CD14-positive monocyte (primary cell): ENCODE results near the gene APOL3. TPM values are rescaled to one million over a fixed set of nuclear protein-coding genes. Genes with fewer than 3 reads are reported as not detected.

Experiments used
- DNase-seq, 3 donors: peaks; one replicate each; pipeline ENCODE4 v3.0.0-alpha.2; 2011 to 2022
- H2AFZ ChIP-seq: 2 replicates; pipeline ENCODE4 v1.6.0; 2012; ENCODE audit warnings: mild to moderate bottlenecking, low read depth, low read length, inconsistent platforms; ENCODE audit not compliant: insufficient read depth, poor library complexity, severe bottlenecking
- H3K27ac ChIP-seq, 2 donors: 1 replicate in 1 of 2; 2 replicates in 1 of 2; pipeline ENCODE4 v1.5.1; 2012 to 2013; ENCODE audit warnings: low read length in 2 of 2, control low read depth in 1 of 2, inconsistent platforms in 1 of 2, low read depth in 1 of 2, mild to moderate bottlenecking in 1 of 2
- H3K27me3 ChIP-seq, 2 donors: one replicate each; pipeline versions ENCODE4 v1.6.0 to v1.6.1; 2011 to 2013; ENCODE audit warnings: low read length in 2 of 2; ENCODE audit not compliant: control insufficient read depth in 2 of 2, insufficient read depth in 2 of 2
- H3K36me3 ChIP-seq, 2 donors: replicated peaks in 1 of 2; 1 replicate in 1 of 2; 2 replicates in 1 of 2; pipeline versions ENCODE4 v1.5.1 to v1.6.1; 2012 to 2013; ENCODE audit warnings: low read length in 2 of 2, control low read depth in 1 of 2, inconsistent platforms in 1 of 2, mild to moderate bottlenecking in 1 of 2; ENCODE audit not compliant: insufficient read depth in 2 of 2, control insufficient read depth in 1 of 2
- H3K4me1 ChIP-seq, 2 donors: 1 replicate in 1 of 2; 2 replicates in 1 of 2; pipeline versions ENCODE4 v1.5.1 to v1.6.1; 2012 to 2013; ENCODE audit warnings: low read length in 2 of 2, control low read depth in 1 of 2, inconsistent platforms in 1 of 2, mild to moderate bottlenecking in 1 of 2, moderate library complexity in 1 of 2; ENCODE audit not compliant: insufficient read depth in 2 of 2, control insufficient read depth in 1 of 2
- H3K4me2 ChIP-seq: replicated peaks from 2 replicates; pipeline ENCODE3; 2012; ENCODE audit warnings: low read length, moderate library complexity, mild to moderate bottlenecking; ENCODE audit not compliant: poor library complexity, severe bottlenecking; ENCODE audit errors: extremely low read depth
- H3K4me3 ChIP-seq, 3 experiments: fragments of 200-600 bp in 1 of 3; sonication (generic) in 1 of 3; replicated peaks in 1 of 3; 1 replicate in 2 of 3; 2 replicates in 1 of 3; pipeline ENCODE4 v1.5.1; 2011 to 2013; ENCODE audit warnings: low read length in 3 of 3, mild to moderate bottlenecking in 3 of 3, control low read depth in 2 of 3, low read depth in 2 of 3, inconsistent platforms in 1 of 3, moderate library complexity in 1 of 3
- H3K79me2 ChIP-seq: 2 replicates; pipeline ENCODE4 v1.6.0; 2012; ENCODE audit warnings: mild to moderate bottlenecking, control low read depth, inconsistent platforms, low read length, moderate library complexity; ENCODE audit not compliant: insufficient read depth
- H3K9ac ChIP-seq: 2 replicates; pipeline ENCODE4 v1.6.0; 2017; ENCODE audit warnings: low read length, mild to moderate bottlenecking; ENCODE audit not compliant: insufficient read depth, poor library complexity, severe bottlenecking
- H3K9me3 ChIP-seq, 2 donors: replicated peaks in 1 of 2; 1 replicate in 1 of 2; 2 replicates in 1 of 2; pipeline versions ENCODE4 v1.5.1 to v1.6.1; 2012 to 2013; ENCODE audit warnings: low read length in 2 of 2, control low read depth in 1 of 2; ENCODE audit not compliant: control insufficient read depth in 1 of 2, insufficient read depth in 1 of 2
- H4K20me1 ChIP-seq: 2 replicates; pipeline ENCODE4 v1.6.0; 2012; ENCODE audit warnings: mild to moderate bottlenecking, low read length, control low read depth, moderate library complexity; ENCODE audit not compliant: insufficient read depth
- H3K27ac Mint-ChIP-seq, 7 donors: one replicate each; pipeline ENCODE4 v1.8.0; 2020; ENCODE audit warnings: mild to moderate bottlenecking in 7 of 7, mixed read lengths in 7 of 7, moderate library complexity in 6 of 7, inconsistent platforms in 2 of 7
- H3K27me3 Mint-ChIP-seq, 3 donors: one replicate each; pipeline ENCODE4 v1.8.0; 2021 to 2022; ENCODE audit warnings: low read depth in 3 of 3, mild to moderate bottlenecking in 3 of 3, mixed read lengths in 3 of 3, moderate library complexity in 3 of 3, inconsistent platforms in 1 of 3
- H3K36me3 Mint-ChIP-seq, 2 donors: one replicate each; pipeline ENCODE4 v1.8.0; 2020; ENCODE audit warnings: mixed read lengths in 2 of 2, inconsistent platforms in 1 of 2, mild to moderate bottlenecking in 1 of 2
- H3K4me1 Mint-ChIP-seq: one replicate; pipeline ENCODE4 v1.8.0; 2020; ENCODE audit warnings: mild to moderate bottlenecking, mixed read lengths
- H3K4me3 Mint-ChIP-seq, 2 donors: one replicate each; pipeline ENCODE4 v1.8.0; 2020; ENCODE audit warnings: mild to moderate bottlenecking in 2 of 2, mixed read lengths in 2 of 2, moderate library complexity in 1 of 2
- H3K9me3 Mint-ChIP-seq, 7 donors: one replicate each; pipeline ENCODE4 v1.8.0; 2020 to 2022; ENCODE audit warnings: mixed read lengths in 7 of 7, mild to moderate bottlenecking in 6 of 7, moderate library complexity in 6 of 7, inconsistent platforms in 2 of 7
- CTCF ChIP-seq: fragments of 200-600 bp; IDR thresholded peaks from one replicate; pipeline ENCODE4 v1.8.0; 2022; ENCODE audit warnings: antibody characterized with exemption, mild to moderate bottlenecking
- WGBS: methylation state at CpG from one replicate; pipeline ENCODE4 v1.1.5; 2013; ENCODE audit warnings: missing lambda C conversion rate; ENCODE audit not compliant: insufficient coverage; 5-methylcytosine and 5-hydroxymethylcytosine counted together
- intact Hi-C, 2 donors: fragments of 100-400 bp; cut with micrococcal nuclease; formaldehyde crosslinking; loops; one replicate each; pipeline versions ENCODE4 v1.15.0 to v1.15.1; 2023
- polyA plus RNA-seq, 3 donors: library from polyadenylated mRNA; depleted of rRNA in 1 of 3; unstranded in 2 of 3; stranded (reverse) in 1 of 3; fragments of 300-500 nt in 2 of 3; fragments of >200 nt in 1 of 3; fragmentation: Illumina TruSeq in 2 of 3; gene quantifications; 1 replicate in 2 of 3; 2 replicates in 1 of 3; pipeline ENCODE4 v1.2.3, GENCODE V29; 2012 to 2021

The APOL3 gene
- polyA plus RNA-seq, 3 donors: 39.9 to 97.0 (median 61.3) TPM

GRCh38 chr22:36129071-36129470, 31.5 kb downstream of the APOL3 start:
- H2AFZ ChIP-seq: no peak overlapping the region
- Mint-ChIP-seq H3K4me3 (no peak overlapping the region), H3K27me3 (peaks cover 13 to 31% (median 18%) of the 10 kb centered on the region in 3 donors), H3K36me3 (no peaks in the 10 kb centered on the region), H3K27ac (no peak overlapping the region), H3K9me3 (peaks cover 0 to 3% (median 2%) of the 10 kb centered on the region in 7 donors), H3K4me1 (peaks cover 17% of the 10 kb centered on the region)
- no peaks in the 10 kb centered on the region for H3K36me3 ChIP-seq
- no peak overlapping the region for H3K27ac ChIP-seq
- peaks cover 0 to 9% of the 10 kb centered on the region in 2 donors for H3K27me3 ChIP-seq
- no peaks in the 10 kb centered on the region for H4K20me1 ChIP-seq
- TF ChIP-seq CTCF: no peak
- WGBS: 98% methylated on average over 4 of the region's 9 CpGs
- no peaks in the 10 kb centered on the region for H3K9me3 ChIP-seq
- no peak overlapping the region for H3K4me3 ChIP-seq
- H3K9ac ChIP-seq: no peak overlapping the region
- no peak for DNase-seq
- H3K79me2 ChIP-seq: no peaks in the 10 kb centered on the region
- peaks cover 15 to 16% of the 10 kb centered on the region in 2 donors for H3K4me1 ChIP-seq
- H3K4me2 ChIP-seq: no peak overlapping the region
- intact Hi-C loops: loop anchor here in 1 of 2 donors (10.0 kb wide), 1 partner anchor 774 kb away; no protein-coding TSS in a partner anchor

- Mint-ChIP-seq H3K4me3 (no peak overlapping the region), H3K27ac (no peak overlapping the region), H3K4me1 (peaks cover 17% of the 10 kb centered on the region), H3K9me3 (peaks cover 0 to 3% (median 1%) of the 10 kb centered on the region in 7 donors), H3K36me3 (no peaks in the 10 kb centered on the region), H3K27me3 (peaks cover 13 to 26% (median 19%) of the 10 kb centered on the region in 3 donors)
- intact Hi-C loops: loop anchor here in 1 of 2 donors (10.0 kb wide), 1 partner anchor 771 kb away; no protein-coding TSS in a partner anchor
- Histone ChIP-seq H2AFZ (no peak overlapping the region), H3K4me1 (peaks cover 16 to 19% of the 10 kb centered on the region in 2 donors), H3K36me3 (no peaks in the 10 kb centered on the region), H3K9ac (no peak overlapping the region), H3K27me3 (peaks cover 0 to 9% of the 10 kb centered on the region in 2 donors), H3K79me2 (no peaks in the 10 kb centered on the region), H3K4me2 (no peak overlapping the region), H4K20me1 (no peaks in the 10 kb centered on the region), H3K9me3 (no peaks in the 10 kb centered on the region), H3K27ac (no peak overlapping the region), H3K4me3 (no peak overlapping the region)
- WGBS: 88% methylated on average over 1 of the region's 1 CpG
- no peak for DNase-seq
- TF ChIP-seq CTCF: no peak
These were observed 34.5 kb downstream of the APOL3 start for GRCh38 chr22:36125994-36126531.
